ENCODE measurements around the gene TNFRSF21. TPM values are rescaled to one million over a fixed set of nuclear protein-coding genes. Genes with fewer than 3 reads are reported as not detected.
"Not testable (repeated sequence)": the region's sequence is repeated elsewhere in the genome, so short reads cannot be mapped to it uniquely, and the experiment has no call there.

Gene TNFRSF21
- polyA plus RNA-seq, 1 donor, result 13.7 TPM

GRCh38 chr6:47252633-47253032, 57.1 kb downstream of the TNFRSF21 start:
- no peak for DNase-seq (ENCODE audit: low read depth)

- DNase-seq (ENCODE audit: low read depth), result no peak
Observed at GRCh38 chr6:47251396-47251795, 58.3 kb downstream of the TNFRSF21 start.

- DNase-seq (ENCODE audit: low read depth), result no peak
Observed at GRCh38 chr6:47250302-47250701, 59.4 kb downstream of the TNFRSF21 start.

- DNase-seq (ENCODE audit: low read depth), result no peak
Observed at GRCh38 chr6:47248446-47248845, 61.3 kb downstream of the TNFRSF21 start.

- DNase-seq (ENCODE audit: low read depth), result peak; percentile 48
Observed at GRCh38 chr6:47247227-47247797, 62.4 kb downstream of the TNFRSF21 start.

GRCh38 chr6:47246551-47246950, 63.2 kb downstream of the TNFRSF21 start:
- DNase-seq (ENCODE audit: low read depth), result no peak

- no peak for DNase-seq (ENCODE audit: low read depth)
Observed at GRCh38 chr6:47245745-47246371, 63.8 kb downstream of the TNFRSF21 start.

GRCh38 chr6:47242483-47243386, 67.0 kb downstream of the TNFRSF21 start:
- DNase-seq (ENCODE audit: low read depth), result no peak

- no peak for DNase-seq (ENCODE audit: low read depth)
Observed at GRCh38 chr6:47241742-47242482, 67.8 kb downstream of the TNFRSF21 start.

GRCh38 chr6:47240277-47240890, 69.3 kb downstream of the TNFRSF21 start:
- DNase-seq (ENCODE audit: low read depth), result no peak

- no peak for DNase-seq (ENCODE audit: low read depth)
Observed at GRCh38 chr6:47239546-47239945, 70.2 kb downstream of the TNFRSF21 start.

- no peak for DNase-seq (ENCODE audit: low read depth)
Observed at GRCh38 chr6:47238456-47238995, 71.2 kb downstream of the TNFRSF21 start.

- DNase-seq (ENCODE audit: low read depth), result no peak
Observed at GRCh38 chr6:47237196-47237595, 72.5 kb downstream of the TNFRSF21 start.

GRCh38 chr6:47235964-47236760, 73.5 kb downstream of the TNFRSF21 start:
- DNase-seq (ENCODE audit: low read depth), result no peak

- DNase-seq (ENCODE audit: low read depth), result no peak
Observed at GRCh38 chr6:47235421-47235820, 74.3 kb downstream of the TNFRSF21 start.

- no peak for DNase-seq (ENCODE audit: low read depth)
Observed at GRCh38 chr6:47234266-47234933, 75.3 kb downstream of the TNFRSF21 start.

- no peak for DNase-seq (ENCODE audit: low read depth)
Observed at GRCh38 chr6:47231151-47231550, 78.6 kb downstream of the TNFRSF21 start.

GRCh38 chr6:47230579-47230978, 79.1 kb downstream of the TNFRSF21 start:
- no peak for DNase-seq (ENCODE audit: low read depth)

GRCh38 chr6:47229255-47229654, 80.5 kb downstream of the TNFRSF21 start:
- DNase-seq (ENCODE audit: low read depth), result no peak

GRCh38 chr6:47228093-47228492, 81.6 kb downstream of the TNFRSF21 start:
- not testable (repeated sequence) for DNase-seq (ENCODE audit: low read depth)
